NCI-H1092 treated with DMSO at 0.1 percent for 48 hours (cell line): Measurements from ENCODE around the gene ZCCHC24.

Source experiments
- DNase-seq: peaks from one replicate; lab custom pipeline; 2025; lab: John Stamatoyannopoulos, UW

ZCCHC24 gene

DNA sequence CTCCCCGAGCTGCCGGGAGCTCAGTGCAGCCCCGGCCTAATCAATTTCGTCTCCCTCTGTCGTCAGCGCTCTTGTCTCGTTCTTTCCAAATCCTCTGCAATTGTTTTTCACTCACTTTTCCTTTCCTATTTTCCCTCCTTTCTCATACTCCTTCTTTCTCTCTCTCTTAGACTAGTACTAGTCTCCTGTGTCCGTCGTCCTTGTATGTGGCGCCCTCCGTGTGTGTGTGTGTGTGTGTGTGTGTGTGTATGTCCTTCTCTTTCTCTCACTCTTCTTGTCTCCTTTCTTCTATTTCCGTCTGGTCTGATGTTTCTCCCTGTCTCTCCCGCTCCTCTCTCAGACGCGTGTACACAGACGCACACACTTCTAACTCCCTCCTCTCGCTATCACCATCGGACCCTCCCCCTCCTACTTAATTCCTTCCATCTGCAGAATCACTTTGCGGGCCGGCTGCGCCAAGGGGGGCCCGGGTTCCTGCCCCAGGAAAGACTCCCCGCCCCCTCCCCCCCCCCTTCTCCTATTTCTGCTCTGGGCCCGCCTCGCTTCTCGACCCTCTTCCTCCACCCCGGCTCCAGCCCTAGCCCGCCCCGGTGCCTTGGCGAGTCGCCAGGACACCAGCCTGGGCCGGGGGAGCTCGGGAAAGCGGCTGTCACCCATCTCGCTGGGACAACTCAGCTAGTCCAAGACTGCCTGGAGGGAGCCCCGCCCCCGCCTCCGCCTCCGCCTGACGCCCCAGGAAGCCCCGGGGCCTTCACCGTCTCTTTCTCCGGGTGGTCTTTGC is 743 bp upstream of the ZCCHC24 start:
- peak; percentile 57 for DNase-seq

- DNase-seq = peak; percentile 16
Observed at GRCh38 chr10:79444199-79445119, 965 bp downstream of the ZCCHC24 start.

DNA sequence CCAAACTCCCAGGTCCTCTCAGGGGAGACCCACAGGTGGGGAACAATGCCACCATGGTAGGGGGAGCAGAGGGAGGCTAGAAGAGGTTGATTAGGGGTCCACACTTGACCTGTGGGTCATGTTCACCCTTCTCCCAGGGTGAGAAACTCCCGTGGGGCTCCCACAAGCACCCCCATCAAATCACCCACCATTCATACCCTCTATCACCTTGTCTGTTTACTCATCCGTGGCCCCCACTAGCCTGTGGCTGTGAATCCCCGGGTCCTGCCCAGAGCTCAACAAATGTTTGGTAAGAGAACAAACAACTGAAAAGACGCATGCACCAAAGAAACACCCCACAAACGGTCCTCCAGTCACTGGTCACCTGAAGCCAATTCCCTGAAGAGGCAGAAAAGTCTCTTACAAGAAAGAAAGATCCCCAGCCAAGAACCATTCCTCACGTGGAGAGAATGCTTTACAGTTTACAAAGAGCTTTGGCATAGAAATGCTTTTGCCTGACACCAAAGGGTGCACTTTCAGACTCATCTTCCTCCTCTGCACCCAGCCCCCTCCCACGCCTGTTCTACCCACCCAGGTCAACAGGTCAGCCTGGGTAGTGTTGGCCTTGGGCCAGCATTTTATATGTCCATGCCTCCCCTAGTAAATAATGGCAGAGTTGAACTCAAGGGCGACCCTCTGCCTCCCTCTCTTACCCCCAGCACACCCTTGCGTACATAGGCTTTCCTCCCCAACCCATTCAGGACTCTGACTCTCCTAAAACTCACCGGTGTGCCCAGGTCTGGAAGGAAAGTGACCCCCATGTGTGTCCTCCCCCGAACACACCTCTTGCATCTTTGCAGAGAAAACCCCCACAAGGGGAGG is 1.9 kb downstream of the ZCCHC24 start:
- no peak for DNase-seq

DNA sequence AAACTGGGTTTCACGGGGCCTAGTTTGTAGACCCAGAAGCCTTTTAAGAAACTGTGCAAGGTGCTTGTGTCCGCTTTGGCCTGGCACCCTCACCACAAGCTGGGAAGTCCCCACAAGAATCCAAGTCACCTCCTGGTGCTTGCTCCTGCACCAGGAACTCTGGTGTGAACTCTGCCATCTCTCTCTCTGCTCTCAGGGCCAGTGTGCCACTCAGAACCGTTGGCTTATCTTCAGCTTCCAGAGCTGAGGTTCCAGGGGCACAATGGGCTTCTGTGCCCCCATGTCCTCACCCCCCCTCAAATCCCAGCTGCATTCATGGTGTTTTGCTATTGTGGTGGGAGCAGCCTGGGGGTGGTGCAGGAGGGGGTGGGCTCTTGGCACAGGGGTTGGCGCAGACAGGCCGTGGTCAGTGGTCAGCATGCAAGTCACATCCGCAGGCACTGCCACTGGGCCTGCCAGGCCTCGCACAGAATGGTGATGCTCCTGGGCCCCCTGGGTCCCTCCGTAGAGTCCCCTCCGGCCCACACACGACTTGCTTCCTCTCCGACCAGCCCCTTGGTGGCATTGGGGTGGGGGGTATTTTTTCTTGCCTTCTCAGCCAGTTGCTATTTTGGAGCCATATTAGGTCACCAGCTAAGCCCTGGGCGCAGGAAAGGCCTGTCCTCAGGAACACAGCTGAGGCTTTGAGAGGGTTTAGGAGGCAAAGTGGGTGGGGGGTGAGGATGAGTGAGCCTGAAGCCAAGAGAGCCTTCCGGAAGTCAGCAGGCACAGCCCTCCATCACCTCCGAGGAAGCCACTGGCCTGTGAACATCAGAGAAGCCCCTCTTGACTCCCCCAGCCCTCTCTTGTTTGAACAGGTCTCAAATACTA is 3.0 kb downstream of the ZCCHC24 start:
- DNase-seq = no peak

DNA sequence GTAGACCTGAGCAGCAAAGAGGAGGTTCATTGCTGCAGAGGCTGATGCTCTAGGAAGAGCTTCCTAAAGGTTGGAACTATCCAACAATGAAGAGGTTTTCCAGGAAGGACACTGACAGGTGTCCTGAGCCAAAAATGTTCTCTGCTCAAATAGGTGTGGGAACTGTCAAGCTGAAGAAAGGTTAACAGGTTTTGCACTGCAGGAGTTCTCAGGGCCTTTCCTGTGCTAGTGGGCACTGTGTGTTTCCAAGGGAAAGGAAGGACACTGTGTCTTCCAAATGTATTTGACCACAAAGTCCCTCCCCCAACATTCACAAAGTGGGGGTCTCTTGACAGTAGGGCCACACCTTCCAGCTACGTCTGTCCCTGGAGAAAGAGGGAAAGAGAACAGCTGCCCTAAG is 4.0 kb downstream of the ZCCHC24 start:
- DNase-seq = no peak

DNA sequence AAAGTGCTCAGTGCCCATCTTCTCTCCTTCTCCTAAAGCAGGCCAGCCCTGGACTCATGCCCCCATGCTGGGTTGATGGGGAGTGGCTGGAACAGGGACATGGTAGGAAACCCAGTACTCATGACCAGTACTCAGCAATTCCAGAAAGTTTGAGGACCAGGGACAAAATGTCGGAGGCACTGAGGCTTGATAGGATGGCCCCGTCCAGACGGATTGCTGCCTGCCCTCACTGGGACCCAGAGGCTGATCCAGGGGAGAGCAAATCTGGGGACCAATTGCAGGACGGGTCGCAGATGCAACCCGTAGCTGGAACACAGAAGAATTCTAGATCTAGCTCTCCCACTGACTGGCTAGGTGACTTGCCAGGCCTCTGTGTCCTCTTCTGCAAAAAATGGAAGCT is 5.1 kb downstream of the ZCCHC24 start:
- DNase-seq = no peak

GRCh38 chr10:79438699-79439085 is 6.7 kb downstream of the ZCCHC24 start:
- no peak for DNase-seq

DNA sequence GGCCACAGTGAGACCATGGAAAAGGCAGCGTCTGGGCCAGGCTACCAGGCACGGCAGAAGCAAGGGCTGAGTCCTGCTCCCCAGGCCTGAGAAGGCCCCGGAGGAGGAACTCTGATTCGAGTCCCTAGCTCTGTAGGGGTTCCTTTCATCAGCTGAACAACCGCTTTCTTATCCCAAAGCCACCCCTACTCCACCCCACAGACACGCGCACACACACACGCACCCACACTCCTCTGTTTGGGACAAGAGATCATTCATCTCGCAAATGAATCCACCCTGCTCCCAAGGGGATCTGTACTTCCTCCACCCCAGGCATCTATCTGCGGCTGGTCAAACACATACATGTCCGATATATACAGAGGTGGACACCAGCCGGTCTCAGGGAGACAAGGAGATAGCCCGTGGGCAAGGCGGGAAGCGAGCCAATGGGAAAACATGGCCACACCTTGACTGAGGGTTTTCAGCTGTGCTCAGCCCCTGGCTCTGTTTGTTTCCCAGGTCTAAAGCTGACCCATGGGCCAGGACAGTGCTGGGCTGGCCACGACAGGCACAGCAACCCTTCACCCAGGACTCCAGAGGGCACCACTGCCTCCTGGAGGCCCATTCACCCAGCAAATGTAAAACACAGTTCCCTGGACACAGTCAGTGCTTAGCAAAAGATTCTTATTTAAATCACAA is 7.3 kb downstream of the ZCCHC24 start:
- DNase-seq = no peak

DNA sequence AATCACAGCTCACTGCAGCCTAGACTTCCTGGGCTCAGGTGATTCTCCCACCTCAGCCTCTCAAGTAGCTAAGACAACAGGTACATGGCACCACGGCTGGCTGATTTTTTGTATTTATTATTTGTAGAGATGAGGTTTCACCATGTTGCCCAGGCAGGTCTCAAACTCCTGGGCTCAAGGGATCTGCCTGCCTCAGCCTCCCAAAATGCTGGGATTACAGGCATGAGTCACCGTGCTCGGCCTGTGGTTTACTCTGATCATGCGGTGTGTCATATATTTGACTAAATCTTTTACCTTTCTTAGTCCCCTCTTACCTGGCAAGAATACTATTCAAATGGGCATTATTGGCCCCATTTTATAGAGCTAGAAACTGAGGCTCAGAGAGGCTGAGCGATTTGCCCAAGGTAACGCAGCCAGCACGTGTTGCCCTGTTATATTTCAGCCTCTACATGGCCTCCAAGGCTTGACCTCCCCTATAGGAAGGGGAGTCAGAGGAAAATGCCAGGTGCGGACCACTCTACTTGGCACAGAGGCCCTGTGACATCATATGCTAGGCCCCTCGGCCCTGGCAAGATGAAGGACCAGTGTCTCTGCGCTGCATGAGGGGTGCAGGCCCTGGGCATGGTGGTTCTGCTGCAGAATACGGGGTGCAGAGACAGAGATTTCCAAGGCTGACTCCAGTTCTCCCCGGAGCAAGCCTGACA is 8.2 kb downstream of the ZCCHC24 start:
- DNase-seq = no peak

DNA sequence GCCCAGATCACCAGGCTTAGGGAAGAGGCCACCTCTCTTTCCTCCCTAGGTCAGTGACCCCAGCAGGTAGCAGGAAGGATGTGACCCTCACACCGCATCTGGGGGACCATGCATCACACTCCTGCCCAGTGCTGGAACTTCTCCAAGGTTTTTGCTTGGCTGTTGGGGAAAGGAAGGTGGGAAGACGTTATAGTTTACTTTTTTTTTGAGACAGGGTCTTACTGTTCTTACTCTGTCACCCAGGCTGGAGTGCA is 8.6 kb downstream of the ZCCHC24 start:
- DNase-seq = no peak

GRCh38 chr10:79436066-79436849 is 9.2 kb downstream of the ZCCHC24 start:
- no peak for DNase-seq

- no peak for DNase-seq
Observed at GRCh38 chr10:79435271-79436065, 10.0 kb downstream of the ZCCHC24 start.

GRCh38 chr10:79434821-79435251 is 10.6 kb downstream of the ZCCHC24 start:
- no peak for DNase-seq

- no peak for DNase-seq
Observed at GRCh38 chr10:79434223-79434687, 11.2 kb downstream of the ZCCHC24 start.

GRCh38 chr10:79433324-79434222 is 11.9 kb downstream of the ZCCHC24 start:
- DNase-seq = no peak

- no peak for DNase-seq
Observed at GRCh38 chr10:79431891-79432831, 13.3 kb downstream of the ZCCHC24 start.
